Keratinocyte (primary cell): ENCODE results near the gene DLG2. TPM values are rescaled to one million over a fixed set of nuclear protein-coding genes. Genes with fewer than 3 reads are reported as not detected.

Source experiments
- DNase-seq: peaks from one replicate; pipeline ENCODE4 v3.0.0-alpha.2; 2011; ENCODE audit warnings: low read depth, missing footprints, low spot score
- FAIRE-seq: peaks from 2 replicates; lab custom pipeline; 2011; peaks lifted over from hg19 to GRCh38; lab: Jason Lieb, UNC
- H2AFZ ChIP-seq: 2 replicates; pipeline ENCODE4 v1.6.0; 2012; ENCODE audit warnings: low read length, control low read depth, inconsistent platforms; ENCODE audit not compliant: control insufficient read depth
- H3K27ac ChIP-seq: 2 replicates; pipeline ENCODE4 v1.5.1; 2011; ENCODE audit warnings: low read length; ENCODE audit not compliant: control insufficient read depth, insufficient read depth
- H3K27me3 ChIP-seq: 3 replicates; pipeline ENCODE4 v1.6.0; 2011; ENCODE audit warnings: low read length; ENCODE audit not compliant: control insufficient read depth, insufficient read depth; ENCODE audit errors: extremely low read depth
- H3K36me3 ChIP-seq, 2 experiments: 2 replicates in 1 of 2; 3 replicates in 1 of 2; pipeline ENCODE4 v1.5.1; 2011; ENCODE audit warnings: low read length in 2 of 2, mild to moderate bottlenecking in 1 of 2; ENCODE audit not compliant: control insufficient read depth in 2 of 2, insufficient read depth in 2 of 2; ENCODE audit errors: extremely low read depth in 1 of 2
- H3K4me1 ChIP-seq: 3 replicates; pipeline ENCODE4 v1.5.1; 2011; ENCODE audit warnings: low read length; ENCODE audit not compliant: control insufficient read depth, insufficient read depth; ENCODE audit errors: extremely low read depth
- H3K4me2 ChIP-seq: 3 replicates; pipeline ENCODE4 v1.6.0; 2011; ENCODE audit warnings: low read depth, low read length; ENCODE audit not compliant: control insufficient read depth, insufficient read depth; ENCODE audit errors: extremely low read depth
- H3K4me3 ChIP-seq, 3 experiments: fragments of 200-600 bp in 1 of 3; sonication (generic) in 1 of 3; 2 replicates in 2 of 3; 3 replicates in 1 of 3; pipeline ENCODE4 v1.5.1; 2011 to 2016; ENCODE audit warnings: low read length in 3 of 3, mild to moderate bottlenecking in 3 of 3, control low read depth in 2 of 3, inconsistent platforms in 1 of 3, low read depth in 1 of 3, mixed read lengths in 1 of 3, mixed run types in 1 of 3, moderate library complexity in 1 of 3; ENCODE audit not compliant: control insufficient read depth in 2 of 3, insufficient read depth in 2 of 3; ENCODE audit errors: extremely low read depth in 1 of 3
- H3K79me2 ChIP-seq: 2 replicates; pipeline ENCODE4 v1.6.0; 2012; ENCODE audit warnings: low read length; ENCODE audit not compliant: control insufficient read depth, insufficient read depth
- H3K9ac ChIP-seq: 3 replicates; pipeline ENCODE4 v1.6.0; 2011; ENCODE audit warnings: low read length; ENCODE audit not compliant: control insufficient read depth, insufficient read depth; ENCODE audit errors: extremely low read depth
- H3K9me1 ChIP-seq: 3 replicates; pipeline ENCODE4 v1.6.0; 2011; ENCODE audit warnings: low read length; ENCODE audit not compliant: control insufficient read depth, insufficient read depth; ENCODE audit errors: extremely low read depth
- H3K9me3 ChIP-seq: 2 replicates; pipeline ENCODE4 v1.5.1; 2012; ENCODE audit warnings: low read depth, low read length; ENCODE audit not compliant: control insufficient read depth
- H4K20me1 ChIP-seq: 3 replicates; pipeline ENCODE4 v1.6.0; 2011; ENCODE audit warnings: low read length; ENCODE audit not compliant: control insufficient read depth, insufficient read depth; ENCODE audit errors: extremely low read depth
- CTCF ChIP-seq, 3 experiments: IDR thresholded peaks in 1 of 3; conservative IDR thresholded peaks in 1 of 3; optimal IDR thresholded peaks in 1 of 3; 2 replicates in 2 of 3; 3 replicates in 1 of 3; pipeline versions ENCODE3 to v1.5.1; 2011; ENCODE audit warnings: low read length in 3 of 3, mild to moderate bottlenecking in 3 of 3, moderate library complexity in 2 of 3, control low read depth in 1 of 3, inconsistent platforms in 1 of 3; ENCODE audit not compliant: insufficient read depth in 2 of 3; ENCODE audit errors: extremely low read depth in 1 of 3
- EZH2 ChIP-seq: IDR thresholded peaks from one replicate; pipeline ENCODE4 v1.6.1; 2012; ENCODE audit warnings: inconsistent platforms, mild to moderate bottlenecking, low read length, moderate library complexity
- dilution Hi-C: fragments of 300-500 bp; cut with MboI; formaldehyde crosslinking; loops from one replicate; pipeline ENCODE4 v1.7.0; 2020; ENCODE audit warnings: low sequenced_read_pairs; ENCODE audit not compliant: extremely low pct_ligation_motif_present
- polyA plus RNA-seq, 5 experiments: library from polyadenylated mRNA; depleted of rRNA in 3 of 5; stranded (reverse) in 3 of 5; stranded (forward) in 1 of 5; unstranded in 1 of 5; fragments of >200 nt; gene quantifications; 1 replicate in 1 of 5; 2 replicates in 3 of 5; 3 replicates in 1 of 5; pipeline versions ENCODE4 v1.2.1 to v1.2.3, GENCODE V29; 2011 to 2012; ENCODE audit warnings: missing spikeins in 2 of 5, low read depth in 1 of 5, low replicate concordance in 1 of 5

DLG2 gene
- polyA plus RNA-seq, 1 donor (not counting 4 experiments of a cell fraction or from before 2014, with no cell fraction given) = 0.55 TPM

DNA sequence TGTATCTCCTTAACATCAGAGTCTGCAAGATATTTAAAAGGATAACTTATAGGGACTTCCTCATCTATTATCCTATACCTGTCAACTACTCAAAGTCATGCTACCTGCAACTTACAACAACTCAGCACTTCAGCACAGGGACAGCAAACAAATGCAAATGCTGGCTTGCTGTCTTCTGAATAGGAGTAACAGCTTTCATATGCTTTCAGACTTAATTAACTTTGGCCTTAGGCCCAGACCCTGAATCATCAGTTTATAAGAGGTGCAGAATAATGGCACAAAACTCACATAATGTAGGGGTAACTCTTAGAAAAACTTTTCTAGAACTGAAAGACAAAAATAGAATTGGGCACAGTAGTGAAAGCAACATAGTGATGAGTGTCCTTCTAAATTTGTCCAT lies 953.4 kb downstream of the DLG2 start:
- dilution Hi-C loops = no loop called here
- Histone ChIP-seq H3K4me2 (no peak overlapping the region), H4K20me1 (no peaks in the 10 kb centered on the region), H3K27me3 (no peaks in the 10 kb centered on the region), H3K4me1 (no peaks in the 10 kb centered on the region), H3K79me2 (no peaks in the 10 kb centered on the region), H2AFZ (no peak overlapping the region), H3K9me1 (no peaks in the 10 kb centered on the region), H3K36me3 (no peaks in the 10 kb centered on the region), H3K27ac (no peak overlapping the region), H3K9ac (no peak overlapping the region), H3K4me3 (no peak overlapping the region), H3K9me3 (no peaks in the 10 kb centered on the region)
- DNase-seq (no peak), FAIRE-seq (no peak)
- TF ChIP-seq CTCF (optimal IDR thresholded peaks at IDR 0.05 in 1 of 3, IDR thresholded peaks at IDR 0.05 in 1 of 3, conservative IDR thresholded peaks at IDR 0.05 in 1 of 3; ENCODE audit: extremely low read depth in 1 of 3, insufficient read depth in 2 of 3, low read length in 3 of 3) (no peak), EZH2 (no peak)

- Histone ChIP-seq H3K4me1 (no peaks in the 10 kb centered on the region), H3K27me3 (no peaks in the 10 kb centered on the region), H3K27ac (no peak overlapping the region), H3K9me3 (no peaks in the 10 kb centered on the region), H3K9me1 (no peaks in the 10 kb centered on the region), H2AFZ (no peak overlapping the region), H3K36me3 (no peaks in the 10 kb centered on the region), H3K4me3 (no peak overlapping the region), H3K9ac (no peak overlapping the region), H3K4me2 (no peak overlapping the region), H4K20me1 (no peaks in the 10 kb centered on the region), H3K79me2 (no peaks in the 10 kb centered on the region)
- DNase-seq = no peak
- no peak for FAIRE-seq
- TF ChIP-seq CTCF (optimal IDR thresholded peaks at IDR 0.05 in 1 of 3, IDR thresholded peaks at IDR 0.05 in 1 of 3, conservative IDR thresholded peaks at IDR 0.05 in 1 of 3; ENCODE audit: extremely low read depth in 1 of 3, insufficient read depth in 2 of 3, low read length in 3 of 3) = no peak
- TF ChIP-seq EZH2 = no peak
- dilution Hi-C loops = no loop called here
Observed at GRCh38 chr11:84671325-84671999, 955.7 kb downstream of the DLG2 start.
